Measurements from ENCODE around the gene STH.

DNA sequence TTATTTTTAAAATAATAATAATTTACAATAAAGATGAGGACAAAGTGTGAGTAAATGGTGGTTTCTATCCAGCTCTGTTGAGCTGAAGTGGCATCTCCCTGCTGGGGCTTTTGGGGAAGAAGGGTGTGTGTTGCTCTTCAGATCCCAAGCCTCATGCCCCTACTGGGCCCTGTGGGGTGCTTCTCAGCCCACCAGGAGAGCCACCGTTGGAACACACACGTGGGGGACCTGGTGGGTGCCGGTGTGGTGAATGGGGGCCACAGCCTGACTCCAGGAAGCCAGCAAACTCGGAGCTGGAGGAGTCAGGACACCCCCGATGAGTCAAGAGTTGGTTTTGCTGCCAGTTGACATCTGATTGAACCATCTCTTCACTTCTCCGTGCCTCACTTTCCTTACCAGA is 37.8 kb upstream of the STH start:
- TF ChIP-seq, protein P1, sequence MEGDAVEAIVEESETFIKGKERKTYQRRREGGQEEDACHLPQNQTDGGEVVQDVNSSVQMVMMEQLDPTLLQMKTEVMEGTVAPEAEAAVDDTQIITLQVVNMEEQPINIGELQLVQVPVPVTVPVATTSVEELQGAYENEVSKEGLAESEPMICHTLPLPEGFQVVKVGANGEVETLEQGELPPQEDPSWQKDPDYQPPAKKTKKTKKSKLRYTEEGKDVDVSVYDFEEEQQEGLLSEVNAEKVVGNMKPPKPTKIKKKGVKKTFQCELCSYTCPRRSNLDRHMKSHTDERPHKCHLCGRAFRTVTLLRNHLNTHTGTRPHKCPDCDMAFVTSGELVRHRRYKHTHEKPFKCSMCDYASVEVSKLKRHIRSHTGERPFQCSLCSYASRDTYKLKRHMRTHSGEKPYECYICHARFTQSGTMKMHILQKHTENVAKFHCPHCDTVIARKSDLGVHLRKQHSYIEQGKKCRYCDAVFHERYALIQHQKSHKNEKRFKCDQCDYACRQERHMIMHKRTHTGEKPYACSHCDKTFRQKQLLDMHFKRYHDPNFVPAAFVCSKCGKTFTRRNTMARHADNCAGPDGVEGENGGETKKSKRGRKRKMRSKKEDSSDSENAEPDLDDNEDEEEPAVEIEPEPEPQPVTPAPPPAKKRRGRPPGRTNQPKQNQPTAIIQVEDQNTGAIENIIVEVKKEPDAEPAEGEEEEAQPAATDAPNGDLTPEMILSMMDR (optimal IDR thresholded peaks at IDR 0.05 in 1 of 3, IDR thresholded peaks at IDR 0.05 in 1 of 3, conservative IDR thresholded peaks at IDR 0.05 in 1 of 3; ENCODE audit: extremely low read depth in 1 of 3, insufficient read depth in 2 of 3, low read length in 3 of 3), result no peak
- TF ChIP-seq EZH2 (IDR thresholded peaks at IDR 0.05; ENCODE audit: low read length), result no peak
